HL-60/S4 treated with retinoic acid at 250 ng/mL for 4 days and 3 days (cell line): Measurements from ENCODE around the gene DNASE1L3.

Source experiments
- in situ Hi-C: fragments of 300-500 bp; cut with MboI; formaldehyde crosslinking; loops from 2 replicates; pipeline ENCODE4 v1.7.0; 2022; ENCODE audit warnings: low sequenced_read_pairs

The DNASE1L3 gene

DNA sequence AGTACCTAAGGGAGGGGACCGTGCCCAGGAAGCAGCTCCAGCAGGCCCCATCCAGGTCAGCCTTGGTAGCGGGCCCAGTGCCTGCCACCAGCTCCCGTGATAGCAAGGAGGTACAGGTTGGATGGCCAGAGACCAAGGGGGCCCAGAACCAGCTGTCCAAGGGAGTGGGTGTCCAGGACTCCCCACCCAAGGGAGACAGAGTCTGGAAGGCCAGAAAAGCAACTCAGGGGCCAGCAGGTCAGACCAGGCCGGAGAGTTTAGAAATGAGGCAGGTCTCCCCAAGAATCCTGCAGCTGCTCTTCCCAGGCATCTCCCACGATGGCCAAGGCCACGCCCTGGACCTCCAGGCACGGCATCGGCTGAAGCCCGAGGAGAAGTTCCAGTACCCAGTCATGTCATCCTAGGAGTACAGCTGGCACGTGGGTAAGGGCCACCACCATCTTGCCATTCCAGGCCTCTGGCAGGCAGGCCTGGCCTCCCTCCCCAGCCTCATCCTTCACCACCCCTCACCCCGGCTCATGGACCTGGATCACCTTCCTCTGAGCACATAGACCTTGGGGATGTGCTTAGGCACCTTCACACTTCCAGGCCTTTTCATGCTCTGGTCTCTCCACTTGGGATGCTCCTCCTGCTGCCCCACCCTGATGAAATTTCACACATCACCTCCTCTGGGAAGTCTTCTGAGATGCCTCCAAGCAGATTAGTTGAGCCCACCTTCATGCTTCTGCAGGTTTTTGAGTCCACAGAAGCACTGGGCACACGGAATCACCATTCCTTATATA, 30.5 kb downstream of the DNASE1L3 start:
- in situ Hi-C loops, result no loop called here

DNA sequence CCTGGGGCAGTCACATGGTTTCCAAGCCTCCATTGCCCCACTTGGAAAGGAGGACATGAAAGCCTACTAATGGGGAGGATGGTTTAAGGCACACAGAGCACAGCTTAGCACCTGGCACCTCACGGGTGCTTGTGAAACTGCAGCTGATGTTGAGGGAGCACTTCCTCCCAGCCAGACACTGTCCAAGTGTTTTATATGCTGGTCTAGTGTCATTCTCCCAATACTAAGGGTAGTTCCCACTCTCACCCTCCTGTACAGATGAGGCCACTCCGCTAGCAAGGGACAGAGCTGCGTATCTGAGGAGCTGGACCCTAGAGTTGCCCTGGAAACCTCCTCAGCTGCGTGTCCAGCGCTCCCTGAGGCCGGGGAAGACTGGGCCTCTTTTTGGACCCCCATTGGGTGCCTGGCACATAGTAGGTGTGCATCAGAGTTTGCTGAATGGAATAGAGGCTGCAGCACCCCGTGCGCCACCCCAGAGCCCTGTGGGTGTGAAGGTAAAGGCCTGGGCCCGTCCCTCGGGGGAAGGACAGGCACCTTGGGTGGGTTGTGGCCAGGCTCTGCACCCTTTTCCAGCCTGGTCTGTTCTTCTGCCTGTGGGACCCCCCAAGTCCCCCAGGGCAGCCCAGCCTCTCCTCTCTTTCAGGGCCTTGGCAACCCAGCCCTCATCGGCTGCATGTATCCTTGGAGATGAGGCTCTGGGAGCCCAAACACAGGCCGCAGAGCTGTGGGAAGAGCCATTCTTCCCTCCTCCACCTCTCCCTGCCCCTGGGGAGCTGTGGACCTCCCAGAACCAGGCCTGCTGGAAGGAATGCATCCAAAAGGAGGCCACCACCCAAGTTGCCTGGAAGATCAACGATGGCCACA, 31.3 kb downstream of the DNASE1L3 start:
- in situ Hi-C loops, result no loop called here

DNA sequence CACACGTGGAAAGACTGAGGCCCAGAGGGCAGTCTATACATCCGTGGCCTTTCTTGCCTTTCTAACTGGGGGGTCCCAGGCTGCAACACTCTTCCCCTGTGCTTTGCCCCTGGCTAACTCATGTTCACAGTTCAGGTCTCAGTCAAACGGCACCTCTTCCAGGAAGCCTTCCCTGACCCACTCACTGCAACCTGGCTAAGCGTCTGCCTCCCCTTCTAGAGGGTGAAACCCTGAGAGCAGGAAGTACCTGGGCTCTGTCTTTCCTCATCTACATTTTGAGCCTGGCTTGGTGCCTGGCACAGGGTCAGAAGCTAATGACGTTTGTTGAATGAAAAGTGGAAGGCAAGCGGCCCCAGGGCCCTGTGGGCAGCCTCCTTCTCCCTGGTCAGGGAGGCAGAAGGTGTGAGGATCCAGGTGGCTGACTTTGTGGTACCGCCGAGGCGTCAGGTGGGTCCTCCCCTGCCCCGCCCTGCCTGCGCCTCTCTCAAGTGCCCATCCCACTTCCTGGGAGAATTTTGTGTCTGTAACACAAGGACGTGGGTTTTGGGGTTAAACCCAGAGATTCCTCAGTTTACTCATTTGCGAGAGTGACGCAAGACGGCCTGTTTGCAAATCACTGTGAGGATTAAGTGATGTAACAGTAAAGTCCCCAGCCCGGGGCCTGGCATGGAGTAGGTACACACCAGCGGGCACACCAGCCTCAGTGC, 32.1 kb downstream of the DNASE1L3 start:
- in situ Hi-C loops, result no loop called here

DNA sequence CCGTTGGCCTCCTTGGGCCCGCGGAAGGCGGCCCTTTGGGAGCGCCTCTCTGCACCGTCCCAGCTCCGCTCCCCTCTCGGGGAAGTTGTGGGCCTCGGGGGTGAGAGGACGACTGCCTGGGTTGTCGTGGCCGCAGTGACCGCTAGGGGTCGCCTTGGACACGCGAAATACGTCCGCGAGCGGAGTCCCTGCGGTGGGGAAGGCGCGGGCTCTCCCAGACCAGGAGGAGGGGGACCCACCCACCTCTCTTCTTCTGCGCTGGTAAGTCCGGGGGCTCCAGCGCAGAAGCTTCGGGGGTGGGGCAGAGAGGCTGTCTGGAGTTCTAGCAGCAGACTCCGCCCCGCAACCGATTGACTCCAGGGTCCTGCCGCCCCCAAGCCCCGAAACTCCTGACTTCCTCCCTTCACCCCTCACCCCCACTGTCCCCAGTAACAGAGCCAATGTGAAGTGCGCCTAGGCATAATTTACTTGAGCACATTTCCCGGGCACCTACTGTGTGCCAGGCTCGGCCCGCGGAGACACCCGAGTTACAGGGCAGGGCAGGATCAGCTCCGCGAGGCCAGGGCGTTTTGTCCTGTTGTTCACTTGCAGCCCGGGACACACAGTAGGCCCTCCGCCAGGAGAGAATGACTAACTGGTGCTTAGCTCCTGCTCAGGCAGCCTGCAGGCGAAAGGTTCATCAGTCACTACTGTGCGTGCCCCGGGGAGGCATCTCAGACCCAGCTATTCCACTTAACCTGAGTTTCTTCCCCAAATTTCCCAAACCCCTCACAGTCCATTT, 32.8 kb downstream of the DNASE1L3 start:
- in situ Hi-C loops, result no loop called here

DNA sequence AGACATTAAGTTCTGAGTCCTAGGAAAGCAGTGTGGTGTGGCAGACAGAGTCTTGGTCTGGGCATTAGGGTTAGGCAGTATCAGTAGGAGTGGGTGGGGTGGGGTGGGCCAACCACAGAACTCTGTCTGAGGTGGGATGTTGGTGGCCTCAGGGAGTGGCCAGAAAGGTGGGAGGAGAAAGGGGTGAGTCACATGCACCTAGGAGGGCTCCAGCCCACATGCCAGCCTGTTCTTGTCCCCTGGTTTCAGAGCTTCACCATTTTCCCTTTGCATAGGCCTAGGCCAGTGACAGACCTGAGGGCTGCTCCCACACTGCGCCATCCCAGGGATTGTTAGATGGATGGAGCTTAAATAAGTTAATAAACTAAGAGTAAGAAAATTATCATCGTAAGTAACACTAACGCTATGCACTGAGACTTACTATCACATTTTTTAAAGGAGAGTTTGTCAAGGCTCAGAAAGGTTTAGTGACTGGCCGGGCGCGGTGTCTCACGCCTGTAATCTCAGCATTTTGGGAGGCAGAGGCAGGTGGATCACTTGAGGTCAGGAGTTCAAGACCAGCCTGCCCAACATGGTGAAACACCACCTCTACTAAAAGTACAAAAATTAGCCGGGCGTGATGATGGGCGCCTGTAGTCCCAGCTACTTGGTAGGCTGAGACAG, 33.8 kb downstream of the DNASE1L3 start:
- in situ Hi-C loops, result no loop called here

DNA sequence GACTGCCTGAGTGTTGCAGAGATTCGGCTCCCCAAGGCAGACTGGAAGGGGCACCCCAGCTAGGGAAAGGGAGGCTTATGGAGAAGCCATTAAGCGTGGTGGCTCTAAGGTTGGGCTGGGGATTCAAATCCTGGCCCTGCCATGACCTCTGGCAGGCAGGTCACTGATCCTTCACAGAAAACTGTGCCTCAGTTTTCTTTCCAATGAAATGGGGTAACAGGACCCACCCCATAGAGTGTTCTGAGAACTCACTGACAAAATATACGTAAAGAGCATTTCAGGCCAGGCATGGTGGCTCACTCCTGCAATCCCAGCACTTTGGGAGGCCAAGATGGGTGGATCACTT, 34.6 kb downstream of the DNASE1L3 start:
- in situ Hi-C loops, result no loop called here

DNA sequence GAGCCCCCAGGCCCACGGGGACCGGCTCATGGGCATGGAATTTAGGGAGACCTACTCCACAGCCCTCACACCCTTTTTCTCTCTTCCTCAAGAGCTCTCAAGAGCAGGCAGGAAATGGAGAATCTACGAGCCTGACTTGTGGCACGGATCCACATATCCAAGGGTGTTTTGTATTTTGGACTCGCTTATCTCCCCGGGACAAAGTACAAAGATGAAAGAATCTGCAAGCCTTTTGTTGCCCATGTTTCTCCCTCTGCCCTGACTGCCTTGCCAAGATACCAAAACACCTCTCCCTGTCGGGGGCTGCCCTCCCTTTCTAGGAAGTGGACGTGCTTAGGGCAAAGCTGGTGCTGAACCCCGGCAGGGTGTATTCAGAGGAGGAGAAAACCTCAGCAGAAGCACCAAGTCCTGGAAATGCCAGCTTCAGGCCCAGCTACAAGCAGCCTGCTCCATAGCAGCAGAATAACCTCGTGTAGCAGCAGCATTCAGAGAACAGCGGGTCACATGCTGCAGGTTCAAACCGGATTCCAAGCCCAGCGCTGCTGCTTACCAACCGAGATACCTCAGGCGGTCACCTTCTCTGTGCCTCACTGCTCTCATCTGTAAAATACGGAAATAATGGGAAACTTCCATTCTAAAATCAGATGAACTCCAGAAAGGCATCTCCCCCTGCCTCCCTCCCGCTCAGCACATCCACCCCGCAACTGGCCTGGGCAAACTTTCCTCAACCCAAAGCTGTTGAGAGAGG, 35.2 kb downstream of the DNASE1L3 start:
- in situ Hi-C loops, result no loop called here

DNA sequence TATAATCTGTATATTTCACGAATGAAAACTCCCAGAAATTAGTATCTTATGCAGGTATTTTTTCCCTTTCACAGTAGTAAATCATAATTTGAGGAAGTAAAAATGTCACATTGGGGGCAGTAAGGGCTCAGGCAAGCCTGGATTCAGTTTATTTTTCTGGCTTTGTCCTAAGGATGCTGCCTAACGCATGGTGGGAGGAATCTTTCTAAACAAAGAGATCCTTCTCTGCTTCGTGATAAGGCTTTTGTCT, 35.7 kb downstream of the DNASE1L3 start:
- in situ Hi-C loops, result no loop called here

DNA sequence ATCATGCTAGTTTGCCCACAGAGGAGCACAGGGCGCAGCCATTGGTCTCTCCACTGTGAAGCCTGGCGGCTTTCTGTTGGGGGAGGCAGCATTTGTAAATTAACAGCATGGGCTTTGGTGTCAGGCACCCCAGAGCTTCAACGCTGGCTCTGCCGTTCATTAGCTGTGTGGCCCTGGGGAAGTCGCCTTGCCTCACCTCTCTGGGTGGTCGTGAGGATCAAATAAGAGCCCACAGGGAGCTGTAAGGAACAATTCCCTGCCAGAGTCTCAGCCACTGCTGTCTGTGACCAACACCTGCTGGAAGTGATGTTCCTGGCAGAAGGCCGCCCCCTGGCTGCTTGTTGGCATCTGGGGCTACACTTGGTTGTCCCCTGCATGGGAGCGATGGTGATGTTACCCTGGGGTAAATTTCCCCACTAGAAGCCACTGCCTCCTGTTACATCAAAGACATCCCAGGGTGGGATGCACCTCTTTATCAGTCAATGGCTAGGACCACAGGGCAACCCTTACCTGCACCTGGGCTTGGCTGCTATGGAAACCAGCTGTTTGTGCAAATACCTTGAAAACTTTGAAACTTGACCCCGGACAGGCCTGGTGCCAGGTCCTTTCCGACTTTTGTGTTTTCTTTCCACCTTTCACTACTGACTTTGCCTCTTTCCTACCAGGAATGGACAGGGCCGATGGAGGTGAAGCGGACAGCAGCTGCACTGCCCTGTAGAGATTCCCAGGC, 36.9 kb downstream of the DNASE1L3 start:
- in situ Hi-C loops, result no loop called here

DNA sequence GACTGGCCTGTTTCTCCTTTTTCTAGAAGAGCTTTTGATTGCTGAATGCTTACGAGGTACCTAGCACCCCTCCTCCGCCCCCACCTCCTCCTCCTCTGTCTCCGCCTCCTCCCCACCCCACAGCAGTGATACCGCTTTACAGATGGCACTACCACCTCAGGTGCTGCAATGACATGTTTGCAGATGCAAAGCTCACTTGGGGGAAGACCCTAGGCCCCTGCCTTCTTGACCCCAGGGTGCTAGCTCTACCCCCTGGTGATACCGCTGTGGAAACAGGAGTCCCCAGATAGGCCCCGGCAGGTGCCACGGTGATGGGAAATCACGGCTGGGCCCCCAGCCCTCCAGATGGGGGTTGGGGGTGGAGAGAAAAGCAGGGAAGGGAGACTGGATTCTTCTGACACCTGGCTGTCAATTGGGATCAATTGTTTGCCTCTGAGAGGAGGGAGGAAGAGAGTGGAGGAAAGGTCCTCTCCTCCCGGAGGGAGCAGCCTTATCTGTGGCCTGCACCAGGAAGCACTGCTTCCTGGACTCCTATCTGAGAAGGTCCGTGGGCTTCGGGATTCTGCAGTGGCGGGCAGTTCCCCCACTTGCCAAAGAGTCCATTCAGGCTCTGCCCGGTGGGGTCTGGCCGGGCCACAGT, 37.6 kb downstream of the DNASE1L3 start:
- in situ Hi-C loops, result no loop called here

DNA sequence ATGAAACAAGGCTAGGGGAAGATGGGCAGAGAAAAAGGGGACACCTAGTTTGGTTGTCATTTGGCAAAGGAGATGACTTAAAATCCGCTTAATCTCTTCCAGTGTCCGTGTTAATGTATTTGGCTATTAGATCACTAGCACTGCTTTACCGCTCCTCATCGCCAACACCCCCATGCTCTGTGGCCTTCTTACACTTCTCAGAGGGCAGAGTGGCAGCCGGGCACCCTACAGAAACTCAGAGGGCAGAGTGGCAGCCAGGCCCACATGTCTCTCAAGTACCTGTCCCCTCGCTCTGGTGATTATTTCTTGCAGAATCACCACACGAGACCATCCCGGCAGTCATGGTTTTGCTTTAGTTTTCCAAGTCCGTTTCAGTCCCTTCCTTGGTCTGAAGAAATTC, 39.6 kb downstream of the DNASE1L3 start:
- in situ Hi-C loops, result no loop called here

DNA sequence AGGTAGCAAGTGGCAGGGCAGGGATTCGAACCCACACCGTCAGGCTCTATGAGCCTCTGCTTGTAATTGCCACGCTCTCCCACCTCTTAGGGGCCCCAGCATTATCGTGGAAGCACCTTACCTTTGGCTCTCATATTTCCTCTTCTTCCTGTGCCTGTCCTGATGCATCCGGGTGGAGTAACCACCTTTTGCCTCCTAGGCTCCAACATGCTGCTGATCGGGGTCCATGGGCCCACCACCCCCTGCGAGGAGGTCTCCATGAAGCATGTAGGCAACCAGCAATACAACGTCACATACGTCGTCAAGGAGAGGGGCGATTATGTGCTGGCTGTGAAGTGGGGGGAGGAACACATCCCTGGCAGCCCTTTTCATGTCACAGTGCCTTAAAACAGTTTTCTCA, 40.4 kb downstream of the DNASE1L3 start:
- in situ Hi-C loops, result no loop called here

DNA sequence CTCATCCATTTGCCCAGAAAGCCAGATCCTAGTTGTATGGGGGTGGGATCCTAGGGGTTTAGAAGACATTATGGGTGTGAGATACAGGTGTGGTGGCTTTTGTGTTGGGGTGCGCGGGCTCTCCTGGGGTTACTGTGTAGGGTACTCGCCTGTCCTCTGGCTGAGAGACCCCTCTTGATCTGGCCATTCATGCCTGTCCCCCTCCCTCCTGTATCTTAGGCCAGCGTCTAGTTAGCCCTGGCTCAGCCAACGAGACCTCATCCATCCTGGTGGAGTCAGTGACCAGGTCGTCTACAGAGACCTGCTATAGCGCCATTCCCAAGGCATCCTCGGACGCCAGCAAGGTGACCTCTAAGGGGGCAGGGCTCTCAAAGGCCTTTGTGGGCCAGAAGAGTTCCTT, 41.4 kb downstream of the DNASE1L3 start:
- in situ Hi-C loops, result no loop called here

DNA sequence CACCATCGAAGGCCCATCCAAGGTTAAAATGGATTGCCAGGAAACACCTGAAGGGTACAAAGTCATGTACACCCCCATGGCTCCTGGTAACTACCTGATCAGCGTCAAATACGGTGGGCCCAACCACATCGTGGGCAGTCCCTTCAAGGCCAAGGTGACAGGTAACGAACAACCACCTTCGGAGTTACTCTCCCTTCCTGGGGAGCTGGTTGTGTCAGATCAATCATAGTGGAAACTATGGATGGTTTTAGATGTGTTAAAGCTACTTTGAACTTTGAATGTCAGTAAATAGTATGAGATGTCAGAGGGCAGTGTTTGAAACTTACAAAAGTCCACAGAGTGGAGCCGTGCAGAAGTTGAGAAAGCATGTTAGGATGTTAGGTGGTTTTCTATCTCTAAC, 42.3 kb downstream of the DNASE1L3 start:
- in situ Hi-C loops, result no loop called here

DNA sequence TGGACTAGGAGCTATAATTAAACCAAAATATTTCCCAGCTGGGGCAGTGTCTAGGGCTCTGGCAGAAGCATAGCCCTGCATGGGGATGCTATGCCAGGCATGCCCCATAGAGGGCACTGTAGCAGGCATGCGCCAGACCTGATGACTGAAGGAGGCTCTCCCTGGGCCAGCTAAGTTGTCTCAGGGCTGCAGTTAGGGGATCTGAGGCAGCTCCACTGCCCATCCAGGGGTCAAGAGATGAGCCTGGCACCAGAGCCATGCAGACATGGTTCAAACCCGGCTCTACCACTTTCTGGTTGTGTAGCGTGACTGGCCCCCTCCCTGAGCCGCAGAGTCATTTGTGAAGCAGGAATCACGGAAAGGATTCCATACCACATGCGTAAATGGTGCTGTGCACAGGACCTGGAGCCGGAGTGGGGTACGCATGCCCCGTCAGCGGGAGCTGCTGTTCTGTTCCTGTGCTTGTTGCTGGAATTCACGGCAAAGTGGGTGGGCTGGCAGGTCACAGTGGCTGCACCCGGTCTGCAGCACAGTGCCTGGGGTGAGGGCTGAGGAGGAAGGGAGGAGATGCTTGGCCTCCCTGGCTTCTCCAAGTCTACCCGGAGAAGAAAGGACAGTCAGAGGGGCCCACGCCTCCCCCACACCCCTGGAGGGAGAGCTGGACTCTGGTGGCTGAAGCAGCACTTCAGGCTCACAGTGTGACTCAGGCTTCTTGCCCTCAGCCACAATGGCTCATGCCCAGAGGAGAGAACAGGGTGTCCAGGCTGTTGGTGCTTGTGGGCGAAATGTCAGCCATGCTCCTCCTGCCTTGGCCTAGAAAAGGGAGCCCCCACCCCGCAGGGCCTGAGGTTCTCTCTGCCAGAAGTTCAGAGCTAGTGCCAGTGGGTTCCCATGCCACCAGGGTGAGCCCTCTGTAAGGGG, 43.1 kb downstream of the DNASE1L3 start:
- in situ Hi-C loops, result no loop called here

DNA sequence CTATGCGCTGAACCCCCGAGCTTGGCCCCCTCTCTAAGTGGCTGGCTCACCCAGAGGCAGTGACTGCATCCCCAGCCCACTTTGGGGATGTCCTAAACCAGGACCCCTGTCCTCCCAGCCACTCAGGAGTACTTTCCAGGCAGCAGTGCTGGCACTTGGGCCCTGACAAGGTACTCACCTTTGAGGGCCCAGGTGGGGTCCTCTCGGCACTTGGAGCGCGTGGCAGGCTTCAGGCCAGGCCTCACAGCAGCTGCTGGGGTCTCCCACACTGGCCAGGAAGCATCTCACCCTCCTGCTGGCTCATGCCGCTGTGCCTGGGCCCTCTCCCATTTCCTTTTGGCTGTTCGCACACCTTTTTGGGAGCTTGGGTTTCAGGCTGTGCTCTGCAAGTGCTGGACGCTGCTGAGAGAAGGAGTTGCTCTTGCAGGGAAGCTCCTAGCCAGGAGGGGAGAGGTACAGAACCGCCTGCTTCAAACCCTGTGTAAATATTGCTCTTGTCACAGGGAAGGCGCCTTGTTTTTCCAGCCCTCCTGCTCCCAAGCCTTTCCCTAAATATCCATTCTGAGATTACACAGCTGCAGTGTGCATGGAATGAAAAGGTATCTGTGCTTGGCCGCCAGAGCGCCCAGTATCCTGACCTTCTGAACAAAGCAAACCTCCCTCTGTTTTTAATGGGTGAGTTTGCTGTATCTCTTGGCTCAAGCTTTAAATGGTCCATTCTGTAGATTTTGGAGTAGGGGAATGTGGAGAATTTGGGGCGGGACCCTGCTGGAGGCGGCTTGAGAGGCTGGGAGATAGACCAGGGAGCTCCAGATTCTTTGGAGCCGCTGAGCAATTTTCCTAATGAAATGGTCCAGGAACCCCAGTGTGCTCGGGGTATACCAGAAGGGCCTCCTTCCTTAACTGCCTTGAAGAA, 45.6 kb downstream of the DNASE1L3 start:
- in situ Hi-C loops, result no loop called here
